IMR-90 (cell line): ENCODE results near the gene MFGE8. TPM values are rescaled to one million over a fixed set of nuclear protein-coding genes. Genes with fewer than 3 reads are reported as not detected.

Source experiments
- ATAC-seq: fragments of 200-7000 bp; cut with Tn5 transposase; 2 replicates; pipeline ENCODE4 v1.9.1; 2020; ENCODE audit warnings: low read depth, mild to moderate bottlenecking, moderate library complexity
- BruUV-seq: library from RNA; stranded (reverse); fragments of 400-500 nt; replicated peaks from 2 replicates; lab custom pipeline; 2021; lab: Mats Ljungman, UMichigan
- CTCF ChIA-PET: fragments of 300-600 bp; formaldehyde crosslinking; extraction: SDS; loops from one replicate; lab custom pipeline; 2021; ENCODE audit warnings: antibody characterized with exemption; lab: Yijun Ruan, JAX
- POLR2A ChIA-PET: fragments of 300-600 bp; sonication (Branson Sonifier 250); formaldehyde crosslinking; loops from one replicate; lab custom pipeline; 2022; ENCODE audit warnings: antibody characterized with exemption; ENCODE audit not compliant: unreplicated experiment; lab: Charles Lee
- DNase-seq: peaks from one replicate; pipeline ENCODE4 v3.0.0; 2013
- H2AFZ ChIP-seq: replicated peaks from 2 replicates; pipeline ENCODE3; 2013; ENCODE audit warnings: low read length, mild to moderate bottlenecking; ENCODE audit not compliant: poor library complexity
- H2AK5ac ChIP-seq: 2 replicates; pipeline ENCODE4 v1.6.1; 2013; ENCODE audit warnings: low read depth, low read length, inconsistent platforms
- H2AK9ac ChIP-seq: replicated peaks from 2 replicates; pipeline ENCODE3; 2013; ENCODE audit warnings: mild to moderate bottlenecking, low read depth, low read length, moderate library complexity; ENCODE audit not compliant: poor library complexity
- H2BK120ac ChIP-seq: 2 replicates; pipeline ENCODE4 v1.6.1; 2013; ENCODE audit warnings: low read depth, low read length, inconsistent platforms
- H2BK15ac ChIP-seq: 3 replicates; pipeline ENCODE4 v1.6.1; 2013; ENCODE audit warnings: low read depth, low read length, inconsistent platforms
- H2BK20ac ChIP-seq: 2 replicates; pipeline ENCODE4 v1.6.1; 2013; ENCODE audit warnings: low read depth, mild to moderate bottlenecking, inconsistent platforms, low read length, moderate library complexity
- H2BK5ac ChIP-seq: 2 replicates; pipeline ENCODE4 v1.6.1; 2013; ENCODE audit warnings: mild to moderate bottlenecking, low read depth, low read length, inconsistent platforms; ENCODE audit not compliant: poor library complexity, severe bottlenecking
- H3K14ac ChIP-seq: replicated peaks from 2 replicates; pipeline ENCODE4 v1.6.1; 2013; ENCODE audit warnings: low read depth, low read length, inconsistent platforms
- H3K18ac ChIP-seq: 2 replicates; pipeline ENCODE4 v1.6.1; 2013; ENCODE audit warnings: low read depth, low read length, control low read depth
- H3K23ac ChIP-seq: 2 replicates; pipeline ENCODE4 v1.6.1; 2013; ENCODE audit warnings: low read depth, low read length, inconsistent platforms
- H3K27ac ChIP-seq: 2 replicates; pipeline ENCODE4 v1.5.1; 2013; ENCODE audit warnings: mild to moderate bottlenecking, control low read depth, low read length; ENCODE audit not compliant: insufficient read depth
- H3K27me3 ChIP-seq: 2 replicates; pipeline ENCODE4 v1.6.1; 2013; ENCODE audit warnings: low read length; ENCODE audit not compliant: control insufficient read depth, insufficient read depth
- H3K36me3 ChIP-seq: 2 replicates; pipeline ENCODE4 v1.6.1; 2013; ENCODE audit warnings: low read length, mixed read lengths; ENCODE audit not compliant: control insufficient read depth, insufficient read depth
- H3K4ac ChIP-seq: 2 replicates; pipeline ENCODE4 v1.6.1; 2013; ENCODE audit warnings: low read depth, low read length, inconsistent platforms
- H3K4me1 ChIP-seq: 2 replicates; pipeline ENCODE4 v1.6.1; 2013; ENCODE audit warnings: low read length, mixed read lengths; ENCODE audit not compliant: control insufficient read depth, insufficient read depth
- H3K4me2 ChIP-seq: 2 replicates; pipeline ENCODE4 v1.6.1; 2013; ENCODE audit warnings: low read depth, mild to moderate bottlenecking, control low read depth, low read length, moderate library complexity
- H3K4me3 ChIP-seq: 2 replicates; pipeline ENCODE4 v1.5.1; 2013; ENCODE audit warnings: low read depth, mild to moderate bottlenecking, control low read depth, low read length, moderate library complexity; ENCODE audit not compliant: insufficient read depth
- H3K56ac ChIP-seq: 2 replicates; pipeline ENCODE4 v1.6.1; 2013; ENCODE audit warnings: low read length, inconsistent platforms; ENCODE audit not compliant: insufficient read depth; ENCODE audit errors: extremely low read depth
- H3K79me1 ChIP-seq, 2 experiments: 2 replicates each; pipeline ENCODE4 v1.6.1; 2013; ENCODE audit warnings: low read length in 2 of 2, inconsistent platforms in 1 of 2, low read depth in 1 of 2
- H3K9ac ChIP-seq: 2 replicates; pipeline ENCODE4 v1.6.1; 2013; ENCODE audit warnings: low read depth, low read length, control low read depth
- H3K9me1 ChIP-seq: 2 replicates; pipeline ENCODE4 v1.6.1; 2013; ENCODE audit warnings: low read length, inconsistent platforms; ENCODE audit not compliant: insufficient read depth
- H3K9me3 ChIP-seq: 2 replicates; pipeline ENCODE4 v1.6.1; 2013; ENCODE audit warnings: low read length; ENCODE audit not compliant: control insufficient read depth, insufficient read depth
- H4K20me1 ChIP-seq: 2 replicates; pipeline ENCODE4 v1.6.1; 2013; ENCODE audit warnings: low read length, inconsistent platforms; ENCODE audit not compliant: insufficient read depth
- H4K5ac ChIP-seq: 2 replicates; pipeline ENCODE4 v1.6.1; 2013; ENCODE audit warnings: mild to moderate bottlenecking, low read depth, low read length, control low read depth
- H4K8ac ChIP-seq, 2 experiments: 2 replicates each; pipeline ENCODE4 v1.6.1; 2013; ENCODE audit warnings: low read depth in 2 of 2, low read length in 2 of 2, control low read depth in 1 of 2, inconsistent platforms in 1 of 2
- H4K91ac ChIP-seq: 2 replicates; pipeline ENCODE4 v1.6.1; 2013; ENCODE audit warnings: low read depth, low read length, inconsistent platforms; ENCODE audit not compliant: insufficient read depth
- BHLHE40 ChIP-seq: fragments of 150-350 bp; IDR thresholded peaks from 2 replicates; pipeline ENCODE4 v1.6.1; 2016; ENCODE audit warnings: mild to moderate bottlenecking, low read depth, low read length
- CEBPB ChIP-seq: IDR thresholded peaks from 2 replicates; pipeline ENCODE4 v1.6.1; 2012; ENCODE audit warnings: low read depth, low read length, improper control_type of control experiment
- CHD1 ChIP-seq: IDR thresholded peaks from 2 replicates; pipeline ENCODE4 v1.6.1; 2012; ENCODE audit warnings: low read depth, low read length, improper control_type of control experiment
- FOS ChIP-seq: fragments of 150-350 bp; IDR thresholded peaks from 2 replicates; pipeline ENCODE4 v1.6.1; 2016; ENCODE audit warnings: low read depth, low read length
- MAFK ChIP-seq: IDR thresholded peaks from 2 replicates; pipeline ENCODE4 v1.6.1; 2012; ENCODE audit warnings: low read depth, low read length, improper control_type of control experiment
- MAZ ChIP-seq: IDR thresholded peaks from 2 replicates; pipeline ENCODE4 v1.6.1; 2012; ENCODE audit warnings: low read depth, mild to moderate bottlenecking, low read length, improper control_type of control experiment, moderate library complexity, borderline replicate concordance
- NFE2L2 ChIP-seq: fragments of 150-350 bp; IDR thresholded peaks from 2 replicates; pipeline ENCODE4 v1.6.1; 2016; ENCODE audit warnings: low read depth, mild to moderate bottlenecking, low read length
- RAD21 ChIP-seq: IDR thresholded peaks from 2 replicates; pipeline ENCODE4 v1.6.1; 2012; ENCODE audit warnings: low read length, improper control_type of control experiment
- RCOR1 ChIP-seq: IDR thresholded peaks from 2 replicates; pipeline ENCODE4 v1.6.1; 2012; ENCODE audit warnings: mild to moderate bottlenecking, low read length, improper control_type of control experiment; ENCODE audit not compliant: insufficient replicate concordance
- SMC3 ChIP-seq: fragments of 150-350 bp; IDR thresholded peaks from 2 replicates; pipeline ENCODE4 v1.6.1; 2016; ENCODE audit warnings: low read depth, mild to moderate bottlenecking, antibody characterized with exemption, low read length, moderate library complexity
- WGBS, 2 experiments: methylation state at CpG; one replicate each; pipeline versions ENCODE4 v1.1.5 to v1.1.7; 2013; ENCODE audit warnings: missing lambda C conversion rate in 2 of 2; ENCODE audit not compliant: insufficient read length in 1 of 2; ENCODE audit errors: extremely low coverage in 2 of 2; 5-methylcytosine and 5-hydroxymethylcytosine counted together
- dilution Hi-C: fragments of 300-500 bp; cut with HindIII; formaldehyde crosslinking; loops from one replicate; pipeline ENCODE4 v1.14.3; 2018; ENCODE audit warnings: low sequenced_read_pairs; ENCODE audit not compliant: unreplicated experiment
- in situ Hi-C: fragments of 300-500 bp; cut with MboI; formaldehyde crosslinking; loops from 3 replicates; pipeline ENCODE4 v1.14.3; 2019; ENCODE audit warnings: low sequenced_read_pairs, inconsistent platforms, mixed read lengths
- intact Hi-C: fragments of 100-400 bp; cut with micrococcal nuclease; formaldehyde crosslinking; loops from 2 replicates; pipeline ENCODE4 v1.10.0; 2022
- polyA plus RNA-seq, 3 experiments: library from polyadenylated mRNA; depleted of rRNA; stranded (reverse); fragments of >200 nt; gene quantifications; 2 replicates each; pipeline ENCODE4 v1.2.3, GENCODE V29; 2012; ENCODE audit warnings: low replicate concordance in 1 of 3
- total RNA-seq: library from RNA; depleted of rRNA; stranded (reverse); fragments of >200 nt; gene quantifications from 2 replicates; pipeline ENCODE4 v1.2.3, GENCODE V29; 2012
- TF ChIP-seq, protein P1 (sequence below): fragments of 150-350 bp; IDR thresholded peaks from 2 replicates; pipeline ENCODE4 v1.6.1; 2017; ENCODE audit warnings: mild to moderate bottlenecking, antibody characterized with exemption, low read length, low read depth
- TF ChIP-seq, protein P2 (sequence below): fragments of 150-350 bp; IDR thresholded peaks from 2 replicates; pipeline ENCODE4 v1.6.1; 2016; ENCODE audit warnings: low read depth, mild to moderate bottlenecking, low read length, moderate library complexity, borderline replicate concordance

MFGE8 gene
- total and polyA plus RNA-seq, 2 of the 4 experiments (the other 2 are of a cell fraction): 232 to 1,912 TPM

DNA sequence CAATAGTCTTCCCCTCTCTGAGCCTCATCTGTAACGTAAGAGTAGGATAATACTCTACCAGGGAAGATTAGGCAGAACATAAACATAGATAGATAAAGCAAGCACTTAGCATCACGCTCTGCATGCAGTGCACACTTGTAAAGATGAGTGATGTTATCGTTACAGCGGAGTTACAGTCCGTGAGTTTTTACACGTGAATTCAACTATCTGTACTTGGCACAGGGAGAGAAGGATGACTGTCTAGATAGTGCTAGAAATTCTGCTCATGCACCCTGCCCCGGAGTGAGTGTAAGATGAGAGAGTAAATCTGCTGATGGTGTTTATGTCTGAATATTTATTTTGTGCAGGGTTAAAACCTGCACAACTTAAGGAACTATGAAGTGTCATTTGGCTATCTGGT lies 53.6 kb downstream of the MFGE8 start:
- TF ChIP-seq RAD21 (no peak), RCOR1 (no peak), SMC3 (no peak), MAFK (no peak), CHD1 (no peak), NFE2L2 (no peak), CEBPB (no peak), BHLHE40 (no peak), FOS (no peak), MAZ (no peak)
- TF ChIP-seq, protein P1, sequence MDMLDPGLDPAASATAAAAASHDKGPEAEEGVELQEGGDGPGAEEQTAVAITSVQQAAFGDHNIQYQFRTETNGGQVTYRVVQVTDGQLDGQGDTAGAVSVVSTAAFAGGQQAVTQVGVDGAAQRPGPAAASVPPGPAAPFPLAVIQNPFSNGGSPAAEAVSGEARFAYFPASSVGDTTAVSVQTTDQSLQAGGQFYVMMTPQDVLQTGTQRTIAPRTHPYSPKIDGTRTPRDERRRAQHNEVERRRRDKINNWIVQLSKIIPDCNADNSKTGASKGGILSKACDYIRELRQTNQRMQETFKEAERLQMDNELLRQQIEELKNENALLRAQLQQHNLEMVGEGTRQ: no peak
- TF ChIP-seq, protein P2, sequence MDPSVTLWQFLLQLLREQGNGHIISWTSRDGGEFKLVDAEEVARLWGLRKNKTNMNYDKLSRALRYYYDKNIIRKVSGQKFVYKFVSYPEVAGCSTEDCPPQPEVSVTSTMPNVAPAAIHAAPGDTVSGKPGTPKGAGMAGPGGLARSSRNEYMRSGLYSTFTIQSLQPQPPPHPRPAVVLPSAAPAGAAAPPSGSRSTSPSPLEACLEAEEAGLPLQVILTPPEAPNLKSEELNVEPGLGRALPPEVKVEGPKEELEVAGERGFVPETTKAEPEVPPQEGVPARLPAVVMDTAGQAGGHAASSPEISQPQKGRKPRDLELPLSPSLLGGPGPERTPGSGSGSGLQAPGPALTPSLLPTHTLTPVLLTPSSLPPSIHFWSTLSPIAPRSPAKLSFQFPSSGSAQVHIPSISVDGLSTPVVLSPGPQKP: no peak
- no TSS peak for BruUV-seq
- no CpG with 5 or more reads among the region's 7 CpGs for WGBS, 2 experiments

More for the DNA sequence above, 53.6 kb downstream of the MFGE8 start:
- Histone ChIP-seq H2AK9ac (no peak overlapping the region), H3K9ac (no peak overlapping the region), H3K4me1 (no peaks in the 10 kb centered on the region), H3K27me3 (peaks cover 46% of the 10 kb centered on the region), H3K14ac (no peak overlapping the region), H3K18ac (no peak overlapping the region), H2BK120ac (no peak overlapping the region), H2BK20ac (no peak overlapping the region), H3K36me3 (no peaks in the 10 kb centered on the region), H3K4me2 (no peak overlapping the region), H3K27ac (no peak overlapping the region), H3K4ac (no peak overlapping the region), H4K91ac (no peak overlapping the region), H4K20me1 (no peaks in the 10 kb centered on the region), H3K4me3 (no peak overlapping the region), H3K56ac (no peak overlapping the region), H2AFZ (no peak overlapping the region), H2AK5ac (no peak overlapping the region), H3K23ac (no peak overlapping the region), H2BK5ac (no peak overlapping the region), H4K8ac (no peak overlapping the region), H4K5ac (no peak overlapping the region), H3K79me1 (no peaks in the 10 kb centered on the region), H3K9me3 (peaks cover 2% of the 10 kb centered on the region; the same call in 1 of the 2 replicates), H3K9me1 (no peaks in the 10 kb centered on the region), H2BK15ac (no peak overlapping the region)
- dilution Hi-C loops (no loop called here), intact Hi-C loops (no loop called here), in situ Hi-C loops (no loop called here)
- ChIA-PET CTCF (no interaction called here), POLR2A (no interaction called here)
- ATAC-seq (peak; percentile 57), DNase-seq (peak; percentile 16)
